ENCODE data around the gene PDE11A. TPM values are rescaled to one million over a fixed set of nuclear protein-coding genes. Genes with fewer than 3 reads are reported as not detected.

PDE11A gene
- total RNA-seq, 1 experiment from 2014 or later = 0.13 TPM

DNA sequence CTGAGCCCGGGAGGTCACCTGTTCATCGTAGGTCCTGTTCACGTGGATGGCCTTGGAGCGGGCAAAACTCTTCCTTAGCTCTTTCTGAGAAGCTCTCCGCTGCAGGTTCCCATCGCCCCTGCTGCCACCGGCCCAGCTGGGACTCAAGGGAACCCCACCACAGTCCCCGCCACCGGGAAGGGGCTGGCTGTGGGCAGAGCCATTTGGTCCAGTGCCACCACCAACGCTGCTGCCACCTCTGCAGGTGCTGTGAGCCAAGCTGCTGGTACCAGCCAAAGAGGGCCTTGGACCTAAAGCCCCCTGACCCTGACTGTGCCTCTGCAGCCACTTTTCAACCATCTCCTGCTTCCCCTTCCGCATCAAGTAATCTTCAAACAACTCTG, 586 bp downstream of the PDE11A start:
- Mint-ChIP-seq H3K27ac (no peak overlapping the region), H3K9me3 (no peaks in the 10 kb centered on the region; a peak in 2 of 5 replicates), H3K4me1 (peaks cover 12 to 14% of the 10 kb centered on the region in 2 experiments), H3K36me3 (ENCODE audit: insufficient read depth in 1 of 3, low read depth in 3 of 3) (no peaks in the 10 kb centered on the region), H3K4me3 (peak overlapping the region; percentile 82 to 94), H3K27me3 (ENCODE audit: low read depth) (peaks cover 61% of the 10 kb centered on the region)
- Histone ChIP-seq H3K23ac (ENCODE audit: insufficient read length, low read depth, low read length) (no peak overlapping the region), H3K23me2 (ENCODE audit: insufficient read length, low read depth, low read length, poor library complexity, severe bottlenecking) (peaks cover 5% of the 10 kb centered on the region), H3K9me3 (ENCODE audit: control insufficient read depth, low read depth, low read length) (no peaks in the 10 kb centered on the region), H3K56ac (ENCODE audit: insufficient read length, low read depth, low read length) (no peak overlapping the region), H2BK12ac (ENCODE audit: insufficient read length, low read depth, low read length) (no peak overlapping the region), H2AK5ac (ENCODE audit: insufficient read length, low read length) (no peak overlapping the region), H3K79me1 (ENCODE audit: insufficient read depth, low read depth, low read length, poor library complexity, severe bottlenecking) (no peaks in the 10 kb centered on the region), H3T11ph (ENCODE audit: low read length) (no peak overlapping the region), H3K14ac (ENCODE audit: insufficient read depth, low read length) (no peak overlapping the region), H4K20me1 (ENCODE audit: control insufficient read depth, insufficient read depth, insufficient read length) (no peaks in the 10 kb centered on the region), H2BK15ac (ENCODE audit: low read depth, low read length) (no peak overlapping the region), H2BK120ac (ENCODE audit: low read depth, low read length, poor library complexity, severe bottlenecking) (no peak overlapping the region), H4K8ac (replicated peaks; ENCODE audit: insufficient read length, low read depth, low read length) (no peak overlapping the region), H3K27ac (ENCODE audit: insufficient read length, low read depth, low read length) (no peak overlapping the region), H4K91ac (ENCODE audit: insufficient read length, low read depth, low read length) (no peak overlapping the region), H3K79me2 (ENCODE audit: insufficient read depth, low read length) (no peaks in the 10 kb centered on the region), H3K27me3 (ENCODE audit: insufficient read depth, low read length) (no peaks in the 10 kb centered on the region; the same call in 1 of the 2 replicates), H3K4me2 (ENCODE audit: insufficient read depth, insufficient read length, low read length) (peak overlapping the region; percentile 91), H3K9ac (ENCODE audit: extremely low read depth, insufficient read length, low read length) (no peak overlapping the region), H3K4ac (ENCODE audit: low read depth, low read length) (no peak overlapping the region), H2AFZ (ENCODE audit: low read length) (no peak overlapping the region), H3K4me1 (ENCODE audit: insufficient read depth, low read length) (no peaks in the 10 kb centered on the region), H4K5ac (ENCODE audit: insufficient read length, low read depth, low read length) (no peak overlapping the region), H2BK20ac (ENCODE audit: low read depth, low read length, poor library complexity, severe bottlenecking) (no peak overlapping the region), H3K18ac (ENCODE audit: insufficient read length, low read depth, low read length) (no peak overlapping the region), H2BK5ac (ENCODE audit: insufficient read length, low read length) (no peak overlapping the region)
- WGBS (ENCODE audit: extremely low coverage, insufficient read length, low lambda C conversion rate) = no CpG with 5 or more reads among the region's 11 CpGs
- DNase-seq = no peak
- TF ChIP-seq, protein P1, sequence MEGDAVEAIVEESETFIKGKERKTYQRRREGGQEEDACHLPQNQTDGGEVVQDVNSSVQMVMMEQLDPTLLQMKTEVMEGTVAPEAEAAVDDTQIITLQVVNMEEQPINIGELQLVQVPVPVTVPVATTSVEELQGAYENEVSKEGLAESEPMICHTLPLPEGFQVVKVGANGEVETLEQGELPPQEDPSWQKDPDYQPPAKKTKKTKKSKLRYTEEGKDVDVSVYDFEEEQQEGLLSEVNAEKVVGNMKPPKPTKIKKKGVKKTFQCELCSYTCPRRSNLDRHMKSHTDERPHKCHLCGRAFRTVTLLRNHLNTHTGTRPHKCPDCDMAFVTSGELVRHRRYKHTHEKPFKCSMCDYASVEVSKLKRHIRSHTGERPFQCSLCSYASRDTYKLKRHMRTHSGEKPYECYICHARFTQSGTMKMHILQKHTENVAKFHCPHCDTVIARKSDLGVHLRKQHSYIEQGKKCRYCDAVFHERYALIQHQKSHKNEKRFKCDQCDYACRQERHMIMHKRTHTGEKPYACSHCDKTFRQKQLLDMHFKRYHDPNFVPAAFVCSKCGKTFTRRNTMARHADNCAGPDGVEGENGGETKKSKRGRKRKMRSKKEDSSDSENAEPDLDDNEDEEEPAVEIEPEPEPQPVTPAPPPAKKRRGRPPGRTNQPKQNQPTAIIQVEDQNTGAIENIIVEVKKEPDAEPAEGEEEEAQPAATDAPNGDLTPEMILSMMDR (conservative IDR thresholded peaks at IDR 0.05) = no peak
